GM23338 (cell line): ENCODE results near the gene LBHD1.

Source experiments
- EZH2phosphoT487 ChIP-seq: fragments of 200-600 bp; sonication (generic); IDR thresholded peaks from one replicate; pipeline ENCODE4 v1.8.1; 2018; ENCODE audit warnings: antibody characterized with exemption; ENCODE audit not compliant: unreplicated experiment
- NANOG ChIP-seq: IDR thresholded peaks from 2 replicates; pipeline ENCODE4 v1.6.1; 2016; ENCODE audit warnings: antibody characterized with exemption, borderline replicate concordance
- POLR2AphosphoS5 ChIP-seq: IDR thresholded peaks from 2 replicates; pipeline ENCODE4 v1.6.1; 2016; ENCODE audit warnings: antibody characterized with exemption, low read depth
- TF ChIP-seq, protein P1 (sequence below), 2 experiments: fragments of 200-600 bp in 1 of 2; sonication (generic) in 1 of 2; conservative IDR thresholded peaks; 2 replicates each; pipeline versions ENCODE4 v1.5.1 to v1.6.1; 2016 to 2017; ENCODE audit warnings: antibody characterized with exemption in 2 of 2, low read depth in 2 of 2, mild to moderate bottlenecking in 2 of 2, moderate library complexity in 1 of 2

DNA sequence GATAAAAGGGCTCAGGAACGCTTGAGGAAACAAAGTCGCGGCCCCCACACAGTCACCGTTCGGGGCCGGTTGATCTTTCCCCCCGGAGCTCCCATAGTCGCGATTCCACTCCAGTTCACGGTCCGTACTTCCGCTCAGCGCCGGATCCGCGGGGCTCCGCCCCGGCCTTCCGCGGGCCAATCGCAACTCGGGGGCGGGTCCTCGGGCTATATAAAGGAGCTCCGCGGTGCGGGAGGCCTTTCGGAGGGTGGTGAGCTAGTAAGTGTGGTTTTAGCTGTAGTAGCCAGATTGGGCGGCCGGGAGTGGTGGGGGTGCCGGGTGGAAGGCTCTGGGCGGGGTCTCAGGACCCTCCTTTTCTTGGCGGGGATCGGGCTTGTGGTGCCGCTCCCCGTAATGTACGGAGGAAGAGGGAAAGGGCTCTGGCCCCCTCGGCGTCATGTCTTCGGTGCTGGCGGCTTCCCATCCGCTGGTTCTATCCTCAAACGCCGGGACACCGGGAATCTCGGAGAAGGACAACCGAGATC is 6.9 kb downstream of the LBHD1 start, which contains the start of the genes C11orf98 and CSKMT:
- TF ChIP-seq POLR2AphosphoS5 (peak; percentile 100), EZH2phosphoT487 (no peak), NANOG (no peak)
- TF ChIP-seq, protein P1, sequence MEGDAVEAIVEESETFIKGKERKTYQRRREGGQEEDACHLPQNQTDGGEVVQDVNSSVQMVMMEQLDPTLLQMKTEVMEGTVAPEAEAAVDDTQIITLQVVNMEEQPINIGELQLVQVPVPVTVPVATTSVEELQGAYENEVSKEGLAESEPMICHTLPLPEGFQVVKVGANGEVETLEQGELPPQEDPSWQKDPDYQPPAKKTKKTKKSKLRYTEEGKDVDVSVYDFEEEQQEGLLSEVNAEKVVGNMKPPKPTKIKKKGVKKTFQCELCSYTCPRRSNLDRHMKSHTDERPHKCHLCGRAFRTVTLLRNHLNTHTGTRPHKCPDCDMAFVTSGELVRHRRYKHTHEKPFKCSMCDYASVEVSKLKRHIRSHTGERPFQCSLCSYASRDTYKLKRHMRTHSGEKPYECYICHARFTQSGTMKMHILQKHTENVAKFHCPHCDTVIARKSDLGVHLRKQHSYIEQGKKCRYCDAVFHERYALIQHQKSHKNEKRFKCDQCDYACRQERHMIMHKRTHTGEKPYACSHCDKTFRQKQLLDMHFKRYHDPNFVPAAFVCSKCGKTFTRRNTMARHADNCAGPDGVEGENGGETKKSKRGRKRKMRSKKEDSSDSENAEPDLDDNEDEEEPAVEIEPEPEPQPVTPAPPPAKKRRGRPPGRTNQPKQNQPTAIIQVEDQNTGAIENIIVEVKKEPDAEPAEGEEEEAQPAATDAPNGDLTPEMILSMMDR (conservative IDR thresholded peaks at IDR 0.05; ENCODE audit: low read depth in 2 of 2) = no peak
